HG02642 (cell line): ENCODE results near the gene COQ4.
"Not testable (repeated sequence)": the region's sequence is repeated elsewhere in the genome, so short reads cannot be mapped to it uniquely, and the experiment has no call there.

ENCODE experiments used
- ATAC-seq: cut with Tn5 transposase; IDR thresholded peaks from one replicate; pipeline ENCODE4 v1.9.1; 2021; ENCODE audit warnings: mild to moderate bottlenecking; ENCODE audit not compliant: unreplicated experiment, poor library complexity

The COQ4 gene

GRCh38 chr9:128322404-128323211, at the start of gene COQ4, which contains the start of gene TRUB2:
COQ4 (plus strand) TSS chr9:128322839; CDS start chr9:128322859, 20 bp downstream.
TRUB2 (minus strand) TSS chr9:128322447; CDS start chr9:128322408, 39 bp downstream.
- ATAC-seq: peak; percentile 81

DNA sequence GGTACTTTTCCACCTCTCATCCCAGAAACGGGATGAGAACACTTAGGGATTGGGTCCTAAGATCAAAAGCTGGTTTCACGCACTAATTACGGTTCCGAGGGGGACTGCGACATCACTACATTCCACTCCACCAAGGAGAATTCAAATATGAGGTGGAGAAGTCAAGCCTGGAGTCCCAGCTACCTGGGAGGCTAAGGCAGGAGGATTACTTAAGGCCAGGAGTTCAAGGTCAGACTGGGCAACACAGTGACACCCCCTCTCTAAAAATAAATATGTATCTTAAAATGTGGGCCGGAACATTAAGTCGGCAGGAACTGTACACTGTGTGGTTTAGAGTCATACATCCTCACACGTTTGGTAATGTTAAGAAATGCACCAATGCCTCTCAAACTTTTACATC, 48.4 kb upstream of the COQ4 start:
- ATAC-seq: no peak

- ATAC-seq: peak; percentile 56
Measured at GRCh38 chr9:128275198-128276007, 47.2 kb upstream of the COQ4 start, which contains the start of gene GOLGA2. GOLGA2 (minus strand) TSS chr9:128276007; CDS start chr9:128275976, 31 bp downstream.

DNA sequence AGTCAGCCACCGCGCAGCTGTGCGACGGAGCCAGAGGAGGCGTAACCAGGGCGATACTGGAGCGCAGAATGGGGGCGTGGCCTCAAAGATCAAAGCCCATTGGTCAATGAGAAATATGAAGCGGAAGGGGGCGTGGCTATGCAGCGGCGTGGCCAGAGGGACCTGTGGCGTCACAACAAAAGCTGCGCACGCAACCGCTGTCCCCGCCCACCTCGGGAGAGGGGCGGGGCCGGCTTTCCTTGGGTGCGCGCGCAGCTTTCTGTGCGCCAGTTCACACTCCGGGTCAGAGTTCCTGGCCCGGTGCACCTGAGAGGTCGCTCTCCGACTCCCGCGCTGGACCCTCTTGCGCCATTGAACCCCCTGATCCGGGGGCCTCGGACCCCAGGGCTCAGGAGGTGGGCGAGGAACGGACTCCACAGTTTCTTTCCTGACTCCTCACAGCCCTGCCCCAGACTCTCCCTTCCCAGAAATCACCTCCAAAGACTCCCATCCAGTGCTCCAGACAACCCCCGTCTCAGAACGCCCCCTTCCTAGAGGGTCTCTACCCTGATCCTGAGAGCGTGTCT, 46.5 kb upstream of the COQ4 start, which contains the start of gene SWI5:
SWI5 (plus strand) TSS at position 269 of the 566 bp plus-strand sequence.
- peak; percentile 95 for ATAC-seq

GRCh38 chr9:128276574-128277270, 45.9 kb upstream of the COQ4 start:
- no peak for ATAC-seq

GRCh38 chr9:128279088-128280073, 43.3 kb upstream of the COQ4 start:
- ATAC-seq: not testable (repeated sequence)

DNA sequence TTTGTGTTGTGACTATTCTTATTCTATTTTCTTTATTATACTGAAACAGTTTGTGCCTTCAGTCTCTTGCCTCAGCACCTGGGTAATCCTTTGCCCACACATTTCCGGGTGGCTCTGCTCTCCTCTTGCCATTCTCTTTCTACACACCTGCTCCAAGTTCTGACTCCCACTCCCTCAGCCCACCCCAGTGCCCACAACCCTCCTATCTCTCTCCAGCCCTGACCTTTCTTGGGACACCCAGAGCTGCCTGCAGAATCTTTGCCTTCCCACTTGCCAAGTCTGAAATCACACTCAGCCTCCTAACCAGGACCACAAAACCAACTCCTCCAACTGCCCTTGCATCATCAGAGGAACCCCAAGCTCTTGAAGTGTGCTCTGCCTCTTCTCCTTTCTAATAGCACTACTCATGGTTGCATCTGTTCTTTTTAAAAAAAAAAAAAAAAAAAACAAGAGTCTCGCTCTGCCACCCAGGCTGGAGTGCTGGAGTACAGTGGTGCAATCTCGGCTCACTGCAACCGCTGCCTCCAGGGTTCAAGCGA, 42.5 kb upstream of the COQ4 start:
- ATAC-seq: no peak

- ATAC-seq: no peak
Measured at GRCh38 chr9:128282500-128282899, 40.1 kb upstream of the COQ4 start.

DNA sequence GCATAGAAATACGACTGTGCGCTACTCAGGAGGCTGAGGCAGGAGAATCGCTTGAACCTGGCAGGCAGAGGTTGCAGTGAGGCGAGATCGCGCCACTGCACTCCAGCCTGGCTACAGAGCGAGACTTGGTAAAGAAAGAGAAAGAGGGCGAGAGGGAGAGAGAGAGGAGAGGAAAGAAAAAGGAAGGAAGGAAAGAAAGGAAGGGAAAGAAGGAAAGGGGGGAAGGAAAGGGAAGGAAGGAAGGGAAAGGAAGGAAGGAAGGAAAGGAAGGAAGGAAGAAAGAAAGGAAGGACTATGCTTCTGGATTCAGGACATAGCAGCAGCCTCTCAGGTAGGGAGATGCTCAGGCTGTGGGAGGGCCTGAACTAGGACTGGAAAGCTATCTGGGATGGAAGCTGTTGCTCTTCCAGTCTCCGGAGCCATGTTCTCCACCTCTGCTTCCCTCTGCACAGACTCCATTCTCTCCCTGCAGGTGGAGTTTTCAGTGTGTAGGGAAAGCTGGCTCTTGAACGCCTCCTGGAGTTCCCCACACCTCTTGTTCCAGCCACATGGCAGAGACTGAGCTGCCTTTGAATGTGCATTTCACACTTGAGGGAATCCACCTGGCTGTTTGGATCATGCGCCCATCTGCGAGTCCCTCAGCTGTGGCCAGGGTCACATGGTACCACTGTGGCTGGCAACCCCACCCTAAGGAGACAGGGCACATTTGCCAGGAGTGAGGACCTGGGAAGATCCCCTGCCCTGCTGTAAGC, 37.4 kb upstream of the COQ4 start:
- no peak for ATAC-seq

DNA sequence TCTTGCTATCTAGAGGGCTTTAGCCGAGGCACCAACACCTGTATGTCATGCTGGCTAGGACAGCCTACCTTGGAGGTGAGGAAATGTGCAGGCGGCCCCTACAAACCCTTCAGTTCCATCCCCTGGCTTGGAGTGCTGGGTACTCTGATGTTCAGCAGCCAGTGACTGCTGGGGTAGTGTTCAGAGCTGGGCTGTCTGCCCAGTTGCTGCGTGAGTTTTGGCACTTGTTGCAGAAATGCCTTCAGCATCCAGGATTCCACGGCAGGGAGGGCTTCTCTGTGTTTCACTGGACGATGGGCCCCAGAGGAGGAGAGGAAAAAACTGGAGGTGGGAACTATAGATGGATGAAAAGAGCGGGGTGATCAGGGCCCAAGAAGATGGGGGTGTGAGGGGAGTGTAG, 36.2 kb upstream of the COQ4 start:
- no peak for ATAC-seq

GRCh38 chr9:128288273-128289004, 34.2 kb upstream of the COQ4 start:
- ATAC-seq: no peak

DNA sequence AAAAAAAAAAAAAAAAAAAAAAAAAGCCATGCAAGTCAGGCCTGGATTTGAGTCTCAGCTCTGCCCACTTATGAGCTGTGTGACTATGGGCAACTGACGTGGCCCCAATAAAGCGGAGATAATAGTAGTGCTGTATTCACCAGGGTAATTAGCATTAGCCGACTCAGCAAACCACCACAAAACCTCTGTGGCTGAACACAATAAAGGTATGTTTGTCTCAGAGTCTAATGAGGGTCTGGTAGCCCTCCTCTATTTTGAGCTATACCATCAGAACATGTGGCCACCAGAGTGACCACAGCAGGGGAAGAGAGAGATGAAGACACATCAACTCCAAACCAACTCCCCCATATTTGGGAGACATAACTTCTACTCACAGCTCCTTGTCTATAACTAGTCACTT, 30.6 kb upstream of the COQ4 start:
- no peak for ATAC-seq

- ATAC-seq: no peak
Measured at GRCh38 chr9:128293091-128293490, 29.5 kb upstream of the COQ4 start.

GRCh38 chr9:128294142-128294541, 28.5 kb upstream of the COQ4 start:
- no peak for ATAC-seq

DNA sequence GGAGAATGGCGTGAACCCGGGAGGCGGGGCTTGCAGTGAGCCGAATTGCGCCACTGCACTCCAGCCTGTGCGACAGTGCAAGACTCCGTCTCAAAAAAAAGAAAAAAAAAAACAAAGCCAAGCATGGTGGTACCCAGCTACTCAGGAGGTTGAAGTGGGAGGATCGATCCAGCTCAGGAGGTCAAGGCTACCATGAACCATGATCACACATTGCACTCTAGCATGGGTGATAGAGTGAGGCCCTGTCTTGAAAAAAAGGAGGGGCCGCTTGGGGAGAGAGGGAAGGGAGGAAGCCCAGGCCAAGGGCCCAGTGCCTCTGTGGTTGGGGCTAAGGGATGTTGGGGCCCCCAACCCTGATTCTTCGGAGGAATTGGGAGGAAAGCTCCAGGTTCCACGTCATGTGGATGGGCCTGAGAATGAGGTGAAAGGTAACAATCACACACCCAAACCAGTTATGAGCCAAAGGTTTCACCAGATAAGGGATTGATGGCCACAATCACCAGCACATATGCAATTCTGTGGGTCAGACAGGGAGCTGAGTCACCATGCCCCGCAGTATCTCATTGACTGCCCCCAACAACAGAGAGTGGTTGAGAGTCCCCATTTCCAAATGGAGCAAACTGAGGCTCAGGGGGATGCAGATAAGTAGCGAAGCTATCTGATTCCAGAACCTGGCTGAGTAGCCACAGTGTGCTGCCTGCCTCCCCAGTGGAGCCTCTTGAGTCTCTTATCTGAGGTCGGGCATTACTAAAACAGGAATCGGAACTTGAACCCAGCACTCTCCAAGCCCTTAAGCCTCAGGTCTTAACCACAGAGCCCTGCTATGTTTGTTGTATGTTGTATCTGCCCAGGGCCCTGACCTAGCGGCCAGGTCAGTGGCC, 26.1 kb upstream of the COQ4 start:
- ATAC-seq: no peak

GRCh38 chr9:128297221-128297773, 25.3 kb upstream of the COQ4 start:
- no peak for ATAC-seq
